Heart left ventricle (tissue), 16 donors: ENCODE measurements around the gene TBC1D8. TPM values are rescaled to one million over a fixed set of nuclear protein-coding genes. Genes with fewer than 3 reads are reported as not detected.

ENCODE experiments used
- ATAC-seq, 4 donors: fragments of 200-7000 bp; cut with Tn5 transposase; one replicate each; pipeline ENCODE4 v1.9.1; 2020 to 2022; ENCODE audit warnings: moderate library complexity in 4 of 4, mild to moderate bottlenecking in 3 of 4, moderate number of reproducible peaks in 1 of 4
- DNase-seq, 5 donors: peaks; one replicate each; pipeline ENCODE4 v3.0.0-alpha.2; 2020
- H3K27ac ChIP-seq, 12 donors: fragments of 200-600 bp; sonication (generic) in 4 of 12; one replicate each; pipeline versions ENCODE4 v1.5.0 to v1.8.0; 2016 to 2022; ENCODE audit warnings: mild to moderate bottlenecking in 2 of 12
- H3K27me3 ChIP-seq, 9 donors: fragments of 200-600 bp; sonication (generic) in 2 of 9; one replicate each; pipeline versions ENCODE4 v1.5.1 to v1.8.0; 2016 to 2022; ENCODE audit warnings: mild to moderate bottlenecking in 3 of 9
- H3K36me3 ChIP-seq, 9 donors: fragments of 200-600 bp; sonication (generic) in 2 of 9; one replicate each; pipeline versions ENCODE4 v1.5.0 to v1.8.0; 2018 to 2022; ENCODE audit warnings: mild to moderate bottlenecking in 2 of 9
- H3K4me1 ChIP-seq, 12 donors: fragments of 200-600 bp; sonication (generic) in 4 of 12; one replicate each; pipeline versions ENCODE4 v1.5.0 to v1.8.0; 2016 to 2022; ENCODE audit warnings: mild to moderate bottlenecking in 3 of 12
- H3K4me3 ChIP-seq, 12 donors: fragments of 200-600 bp; sonication (generic) in 4 of 12; one replicate each; pipeline versions ENCODE4 v1.5.0 to v1.8.0; 2017 to 2022; ENCODE audit warnings: mild to moderate bottlenecking in 9 of 12, moderate library complexity in 4 of 12
- H3K9me3 ChIP-seq, 12 donors: fragments of 200-600 bp; sonication (generic) in 4 of 12; one replicate each; pipeline versions ENCODE4 v1.5.0 to v1.8.0; 2016 to 2022; ENCODE audit warnings: mild to moderate bottlenecking in 1 of 12
- POLR2A ChIP-seq, 2 donors: fragments of 450-650 bp; IDR thresholded peaks; one replicate each; pipeline ENCODE4 v1.6.1; 2017; ENCODE audit warnings: antibody characterized with exemption in 2 of 2, mild to moderate bottlenecking in 2 of 2, moderate library complexity in 2 of 2
- WGBS, 4 donors: extraction: QIAGEN DNeasy Blood & Tissue Kit in 2 of 4; methylation state at CpG; one replicate each; pipeline versions ENCODE4 v1.1.5 to v1.1.7; 2013 to 2018; 5-methylcytosine and 5-hydroxymethylcytosine counted together
- intact Hi-C, 10 donors: fragments of 100-400 bp; cut with DNase I; formaldehyde crosslinking; loops; one replicate each; pipeline versions ENCODE4 v1.11.1 to v1.14.2; 2022
- polyA plus RNA-seq, 2 donors: library from polyadenylated mRNA; stranded (reverse); fragments of 200-250 nt; gene quantifications; one replicate each; pipeline ENCODE4 v1.2.3, GENCODE V29; 2013
- total RNA-seq, 9 donors: library from RNA; depleted of rRNA in 2 of 9; stranded (reverse); fragments of >200 nt in 2 of 9; fragmentation: NEBNext Ultra II Directional in 3 of 9; extraction: Animal tissue kit (Norgen Biotek cat#: 25700) in 3 of 9; gene quantifications; one replicate each; pipeline versions ENCODE4 v1.1.0 to v1.2.4, GENCODE V29; 2016 to 2023
- TF ChIP-seq, protein P1 (sequence below), 12 donors: fragments of 200-600 bp; sonication (generic) in 4 of 12; IDR thresholded peaks; one replicate each; pipeline versions ENCODE4 v1.5.0 to v1.8.0; 2018 to 2022; ENCODE audit warnings: antibody characterized with exemption in 12 of 12, mild to moderate bottlenecking in 5 of 12
- donor health status: ischemic (EF 13 %, LVEDD 7.1; RV severe dilation, severe dysfunction).
- donor health status: healthy with polysubstance abuse.
- donor health status: DM: no; HTN: yes; CAD: no.
- donor health status: DM: no; HTN: no; CAD: no.
- donor health status: ischemic (EF 25% LVEDD 6.9; RV normal size, moderate dysfunction).
- donor health status: ischemic (EF 25% LVEDD 5.7; RV mildly dilated, moderate dysfunction).
- donor health status: healthy.
- donor health status: DM: yes; HTN: yes; CAD: no.
- donor health status: ischemic (EF 35%, LVEDD 5.7; RV mildly dilated, moderate dysfunction).
- donor health status: nonischemic (EF 11% LVEDD 7.7; RV severe dilation, severe dysfunction).
- donor health status: DM: yes; HTN: yes; CAD: no.
- donor health status: PGD.
- donor health status: ischemic (EF 29% LVEDD 5.4; RV normal size, mild dysfunction).
- donor health status: nonischemic (EF 23%, LVEDD 6.1; RV moderate dilation, normal function).

The TBC1D8 gene
- total and polyA plus RNA-seq, 11 donors: 30.1 to 61.7 (median 42.9) TPM

GRCh38 chr2:101145406-101145805, 5.8 kb downstream of the TBC1D8 start:
- DNase-seq (peak in 1 of 5 donors; percentile 30), ATAC-seq (peak in 2 of 4 donors; percentile 46 to 54)
- H3K4me3 ChIP-seq: no peak overlapping the region
- TF ChIP-seq, protein P1, sequence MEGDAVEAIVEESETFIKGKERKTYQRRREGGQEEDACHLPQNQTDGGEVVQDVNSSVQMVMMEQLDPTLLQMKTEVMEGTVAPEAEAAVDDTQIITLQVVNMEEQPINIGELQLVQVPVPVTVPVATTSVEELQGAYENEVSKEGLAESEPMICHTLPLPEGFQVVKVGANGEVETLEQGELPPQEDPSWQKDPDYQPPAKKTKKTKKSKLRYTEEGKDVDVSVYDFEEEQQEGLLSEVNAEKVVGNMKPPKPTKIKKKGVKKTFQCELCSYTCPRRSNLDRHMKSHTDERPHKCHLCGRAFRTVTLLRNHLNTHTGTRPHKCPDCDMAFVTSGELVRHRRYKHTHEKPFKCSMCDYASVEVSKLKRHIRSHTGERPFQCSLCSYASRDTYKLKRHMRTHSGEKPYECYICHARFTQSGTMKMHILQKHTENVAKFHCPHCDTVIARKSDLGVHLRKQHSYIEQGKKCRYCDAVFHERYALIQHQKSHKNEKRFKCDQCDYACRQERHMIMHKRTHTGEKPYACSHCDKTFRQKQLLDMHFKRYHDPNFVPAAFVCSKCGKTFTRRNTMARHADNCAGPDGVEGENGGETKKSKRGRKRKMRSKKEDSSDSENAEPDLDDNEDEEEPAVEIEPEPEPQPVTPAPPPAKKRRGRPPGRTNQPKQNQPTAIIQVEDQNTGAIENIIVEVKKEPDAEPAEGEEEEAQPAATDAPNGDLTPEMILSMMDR (IDR thresholded peaks at IDR 0.05): no peak
- TF ChIP-seq POLR2A (IDR thresholded peaks at IDR 0.05): no peak
- peak overlapping the region in 4 of 12 donors; percentile 11 to 54 (median 49) for H3K27ac ChIP-seq
- WGBS, 4 donors: 49 to 69% (median 58%) methylated on average over 2 of the region's 2 CpGs
- no peaks in the 10 kb centered on the region for H3K27me3 ChIP-seq
- intact Hi-C loops: loop anchor here in 2 of 10 donors (5.0 kb wide), 2 partner anchors 33 to 83 kb away; no protein-coding TSS in a partner anchor
- peaks cover 3 to 73% (median 47%) of the 10 kb centered on the region in 12 donors for H3K4me1 ChIP-seq
- H3K36me3 ChIP-seq: no peaks in the 10 kb centered on the region
- H3K9me3 ChIP-seq: peaks cover 0 to 8% (median 0%) of the 10 kb centered on the region in 12 donors

DNA sequence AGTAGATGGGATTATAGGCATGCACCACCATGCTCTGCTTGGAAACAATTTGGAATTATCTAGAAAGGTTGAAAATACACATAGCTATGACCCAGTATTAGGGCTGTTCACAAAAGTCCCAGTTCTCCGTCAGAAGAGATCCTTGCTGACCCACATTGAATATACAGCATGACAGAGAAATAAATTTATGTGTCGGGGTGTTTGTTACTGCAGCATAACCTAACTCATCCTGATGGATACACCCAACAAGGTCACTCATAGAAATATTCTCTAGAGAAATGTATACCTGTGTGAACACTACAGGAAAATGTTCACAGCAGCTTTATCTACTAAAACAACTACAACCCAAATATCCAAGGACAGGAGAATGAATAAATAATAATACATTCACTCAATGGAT, 9.0 kb downstream of the TBC1D8 start:
- peaks cover 0 to 64% (median 27%) of the 10 kb centered on the region in 12 donors for H3K4me1 ChIP-seq
- no peak overlapping the region for H3K27ac ChIP-seq
- ATAC-seq (no peak), DNase-seq (no peak)
- peaks cover 0 to 8% (median 0%) of the 10 kb centered on the region in 12 donors for H3K9me3 ChIP-seq
- TF ChIP-seq POLR2A (IDR thresholded peaks at IDR 0.05): no peak
- TF ChIP-seq, protein P1 (IDR thresholded peaks at IDR 0.05): no peak
- no peak overlapping the region for H3K4me3 ChIP-seq
- intact Hi-C loops: no loop called here
- 91 to 100% (median 99%) methylated on average over 2 of the region's 2 CpGs for WGBS, 4 donors
- H3K27me3 ChIP-seq: no peaks in the 10 kb centered on the region
- H3K36me3 ChIP-seq: no peaks in the 10 kb centered on the region

DNA sequence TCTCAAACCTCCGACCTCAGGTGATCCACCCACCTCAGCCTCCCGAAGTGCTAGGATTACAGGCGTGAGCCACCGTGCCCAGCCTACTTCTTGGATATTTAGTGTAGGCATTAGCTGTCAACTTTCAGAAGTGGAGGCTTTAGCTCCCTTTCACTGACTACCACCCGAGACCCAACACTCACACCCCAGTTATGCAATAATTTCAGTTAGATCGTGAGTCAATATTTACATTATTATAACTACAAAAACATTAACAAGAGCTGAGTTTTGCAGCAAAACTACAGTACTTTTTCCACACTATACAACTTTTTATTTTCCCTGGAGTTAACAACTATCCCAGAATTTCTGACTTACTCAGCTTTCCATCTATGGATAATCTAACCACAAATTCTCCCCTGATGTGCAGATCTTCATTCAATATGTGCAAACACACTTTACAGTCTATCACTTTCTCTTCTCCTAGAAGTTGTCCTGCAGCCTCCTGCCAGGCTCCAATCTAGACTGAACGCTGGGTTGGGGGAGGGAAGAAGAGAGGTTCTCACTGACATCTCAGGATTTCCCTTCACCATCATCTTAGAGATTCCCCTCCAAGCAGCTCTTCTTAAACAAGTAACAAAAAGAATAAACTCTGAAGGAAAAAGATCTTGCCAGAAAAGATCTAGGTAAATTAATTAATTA, 10.1 kb downstream of the TBC1D8 start:
- H3K4me1 ChIP-seq: peaks cover 0 to 55% (median 20%) of the 10 kb centered on the region in 12 donors

GRCh38 chr2:101140237-101140636, 10.9 kb downstream of the TBC1D8 start:
- H3K4me3 ChIP-seq: peak overlapping the region in 5 of 12 donors; percentile 11 to 31 (median 18)
- 28 to 34% (median 30%) methylated on average over 7 of the region's 7 CpGs for WGBS, 4 donors

More for the DNA sequence above, 10.1 kb downstream of the TBC1D8 start:
- intact Hi-C loops: no loop called here
- Histone ChIP-seq H3K27ac (peak overlapping the region in 9 of 12 donors; percentile 33 to 77 (median 53)), H3K9me3 (peaks cover 0 to 8% (median 0%) of the 10 kb centered on the region in 12 donors), H3K36me3 (no peaks in the 10 kb centered on the region), H3K27me3 (no peaks in the 10 kb centered on the region), H3K4me3 (peak overlapping the region in 2 of 12 donors; percentile 11)
- DNase-seq: no peak
- ATAC-seq: no peak
- TF ChIP-seq, protein P1 (IDR thresholded peaks at IDR 0.05): no peak
- no peak for TF ChIP-seq POLR2A (IDR thresholded peaks at IDR 0.05)
- WGBS, 4 donors: 78 to 84% (median 83%) methylated on average over 7 of the region's 7 CpGs

More at GRCh38 chr2:101140237-101140636, 10.9 kb downstream of the TBC1D8 start:
- ATAC-seq (peak; percentile 57 to 70 (median 68)), DNase-seq (peak in 1 of 5 donors; percentile 56)
- H3K27ac ChIP-seq: peak overlapping the region in 10 of 12 donors; percentile 33 to 77 (median 56)
- TF ChIP-seq, protein P1 (IDR thresholded peaks at IDR 0.05): no peak
- no peak for TF ChIP-seq POLR2A (IDR thresholded peaks at IDR 0.05)
- no peaks in the 10 kb centered on the region for H3K27me3 ChIP-seq
- intact Hi-C loops: no loop called here
- H3K36me3 ChIP-seq: no peaks in the 10 kb centered on the region
- H3K9me3 ChIP-seq: peaks cover 0 to 8% (median 0%) of the 10 kb centered on the region in 12 donors
- H3K4me1 ChIP-seq: peaks cover 0 to 52% (median 17%) of the 10 kb centered on the region in 12 donors
